GM19372 (cell line): ENCODE measurements around the gene PAPSS1.
"Not testable (repeated sequence)": the region's sequence is repeated elsewhere in the genome, so short reads cannot be mapped to it uniquely, and the experiment has no call there.

Source experiments
- ATAC-seq: cut with Tn5 transposase; IDR thresholded peaks from one replicate; pipeline ENCODE4 v1.9.1; 2021; ENCODE audit warnings: mild to moderate bottlenecking, low read depth, moderate library complexity; ENCODE audit not compliant: unreplicated experiment

PAPSS1 gene

GRCh38 chr4:107692202-107692601 lies 27.8 kb downstream of the PAPSS1 start:
- ATAC-seq = no peak

GRCh38 chr4:107691378-107691777 lies 28.7 kb downstream of the PAPSS1 start:
- ATAC-seq = no peak

- ATAC-seq = no peak
These were observed 30.0 kb downstream of the PAPSS1 start for GRCh38 chr4:107689912-107690587.

GRCh38 chr4:107688421-107688820 lies 31.6 kb downstream of the PAPSS1 start:
- no peak for ATAC-seq

- no peak for ATAC-seq
These were observed 34.3 kb downstream of the PAPSS1 start for GRCh38 chr4:107685740-107686139.

- ATAC-seq = no peak
These were observed 36.2 kb downstream of the PAPSS1 start for GRCh38 chr4:107683873-107684272.

- ATAC-seq = no peak
These were observed 37.7 kb downstream of the PAPSS1 start for GRCh38 chr4:107682306-107682705.

- no peak for ATAC-seq
These were observed 51.0 kb downstream of the PAPSS1 start for GRCh38 chr4:107669068-107669467.

GRCh38 chr4:107666134-107666533 lies 53.9 kb downstream of the PAPSS1 start:
- no peak for ATAC-seq

- no peak for ATAC-seq
These were observed 55.0 kb downstream of the PAPSS1 start for GRCh38 chr4:107665001-107665400.

- ATAC-seq = no peak
These were observed 61.4 kb downstream of the PAPSS1 start for GRCh38 chr4:107658400-107659336.

- ATAC-seq = no peak
These were observed 64.7 kb downstream of the PAPSS1 start for GRCh38 chr4:107655289-107655688.

- no peak for ATAC-seq
These were observed 65.3 kb downstream of the PAPSS1 start for GRCh38 chr4:107654694-107655093.

- not testable (repeated sequence) for ATAC-seq
These were observed 68.6 kb downstream of the PAPSS1 start for GRCh38 chr4:107651408-107651807.

GRCh38 chr4:107650251-107650650 lies 69.8 kb downstream of the PAPSS1 start:
- ATAC-seq = no peak

GRCh38 chr4:107648178-107648991 lies 71.6 kb downstream of the PAPSS1 start:
- ATAC-seq = no peak

- no peak for ATAC-seq
These were observed 72.4 kb downstream of the PAPSS1 start for GRCh38 chr4:107647591-107647990.

GRCh38 chr4:107645604-107646003 lies 74.4 kb downstream of the PAPSS1 start:
- no peak for ATAC-seq

- ATAC-seq = no peak
These were observed 77.0 kb downstream of the PAPSS1 start for GRCh38 chr4:107643021-107643420.

- ATAC-seq = no peak
These were observed 79.2 kb downstream of the PAPSS1 start for GRCh38 chr4:107640878-107641277.

- ATAC-seq = no peak
These were observed 79.8 kb downstream of the PAPSS1 start for GRCh38 chr4:107640197-107640596.
